ENCODE data around the gene FAS.
A peak's percentile ranks its signal among the peaks of the same experiment; 100 is the strongest.

Gene FAS

DNA sequence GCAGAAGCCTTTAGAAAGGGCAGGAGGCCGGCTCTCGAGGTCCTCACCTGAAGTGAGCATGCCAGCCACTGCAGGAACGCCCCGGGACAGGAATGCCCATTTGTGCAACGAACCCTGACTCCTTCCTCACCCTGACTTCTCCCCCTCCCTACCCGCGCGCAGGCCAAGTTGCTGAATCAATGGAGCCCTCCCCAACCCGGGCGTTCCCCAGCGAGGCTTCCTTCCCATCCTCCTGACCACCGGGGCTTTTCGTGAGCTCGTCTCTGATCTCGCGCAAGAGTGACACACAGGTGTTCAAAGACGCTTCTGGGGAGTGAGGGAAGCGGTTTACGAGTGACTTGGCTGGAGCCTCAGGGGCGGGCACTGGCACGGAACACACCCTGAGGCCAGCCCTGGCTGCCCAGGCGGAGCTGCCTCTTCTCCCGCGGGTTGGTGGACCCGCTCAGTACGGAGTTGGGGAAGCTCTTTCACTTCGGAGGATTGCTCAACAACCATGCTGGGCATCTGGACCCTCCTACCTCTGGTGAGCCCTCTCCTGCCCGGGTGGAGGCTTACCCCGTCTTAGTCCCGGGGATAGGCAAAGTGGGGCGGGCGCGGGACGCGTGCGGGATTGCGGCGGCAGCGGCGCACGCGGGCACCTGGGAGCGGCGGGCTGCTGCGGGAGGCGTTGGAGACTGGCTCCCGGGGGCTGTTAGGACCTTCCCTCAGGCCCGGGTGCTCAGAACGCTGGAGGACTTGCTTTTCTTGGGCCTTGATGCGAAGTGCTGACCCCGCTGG is at the start of gene FAS:
Gene FAS, plus strand, starts transcription at position 415 of the 777 bp plus-strand sequence. Its CDS starts 79 bp downstream, at position 494.
- peak; percentile 80 for DNase-seq (ENCODE audit: low spot score)

DNA sequence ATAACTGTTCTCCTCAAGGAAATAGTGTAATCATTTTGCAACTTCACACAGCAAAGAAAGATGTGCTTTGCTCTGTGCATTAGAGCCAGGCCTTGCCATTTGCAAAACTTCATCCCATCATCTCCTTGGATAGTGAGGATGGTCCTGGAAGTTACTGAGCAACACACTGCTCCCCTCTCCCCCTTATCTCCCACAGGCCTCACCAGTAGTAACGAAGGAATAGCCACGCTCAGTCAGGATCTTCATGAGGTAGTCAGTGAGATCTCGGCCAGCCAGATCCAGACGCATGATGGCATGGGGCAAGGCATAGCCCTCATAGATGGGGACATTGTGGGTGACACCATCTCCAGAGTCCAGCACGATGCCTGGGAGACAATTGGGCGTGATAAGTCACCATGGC is 49.6 kb upstream of the FAS start:
- DNase-seq (ENCODE audit: low spot score), result no peak

DNA sequence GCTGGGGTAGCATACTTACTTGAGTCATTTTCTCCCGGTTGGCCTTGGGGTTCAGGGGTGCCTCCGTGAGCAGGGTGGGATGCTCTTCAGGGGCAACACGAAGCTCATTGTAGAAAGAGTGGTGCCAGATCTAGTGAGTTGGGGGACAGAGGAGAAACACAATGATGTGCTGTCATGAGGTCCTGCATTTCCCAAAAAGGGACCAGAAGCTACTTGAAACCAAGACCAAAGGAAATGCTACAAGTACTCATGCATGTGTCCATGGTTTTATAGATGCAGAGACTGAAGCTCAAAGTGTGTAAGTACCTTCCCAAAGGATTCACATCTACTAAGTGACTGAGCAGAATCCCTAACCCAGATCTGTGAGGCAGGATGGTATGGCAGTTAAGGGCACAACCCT is 46.8 kb upstream of the FAS start:
- DNase-seq (ENCODE audit: low spot score), result no peak

DNA sequence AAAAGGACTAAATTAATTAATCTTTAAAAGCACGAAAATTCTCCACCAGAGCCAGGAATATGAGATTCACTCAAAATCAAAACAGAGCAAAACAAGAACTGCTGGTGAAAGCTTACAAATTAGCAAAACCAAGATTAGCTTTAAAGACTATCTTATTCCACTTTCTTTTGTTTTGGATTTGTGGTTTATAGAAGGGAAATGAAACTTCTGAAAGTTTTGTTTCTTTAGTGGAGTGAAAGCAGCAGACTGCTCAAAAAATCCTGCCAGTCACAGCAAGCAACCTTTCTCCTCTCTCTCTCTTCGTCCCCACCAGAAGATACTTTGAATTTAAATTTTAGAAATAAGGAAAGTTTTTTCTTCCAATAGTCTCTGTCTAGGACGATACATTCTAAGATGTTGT is 45.8 kb upstream of the FAS start:
- no peak for DNase-seq (ENCODE audit: low spot score)

DNA sequence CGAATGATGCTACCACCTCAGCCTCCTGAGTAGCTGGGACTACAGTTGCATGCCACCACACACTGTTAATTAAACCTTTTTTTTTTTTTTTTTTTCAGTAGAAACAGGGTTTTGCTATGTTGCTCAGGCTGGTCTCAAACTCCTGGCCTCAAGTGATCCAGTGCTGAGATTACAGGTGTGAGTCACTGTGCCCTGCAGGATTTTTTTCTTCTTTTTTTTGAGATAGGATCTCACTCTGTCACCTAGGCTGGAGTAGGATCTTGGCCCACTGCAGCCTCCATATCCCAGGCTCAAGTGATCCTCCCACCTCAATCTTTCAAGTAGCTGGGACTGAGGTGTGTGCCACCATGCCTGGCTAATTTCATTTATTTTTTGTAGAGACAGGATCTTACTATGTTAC is 44.4 kb upstream of the FAS start:
- DNase-seq (ENCODE audit: low spot score), result no peak

DNA sequence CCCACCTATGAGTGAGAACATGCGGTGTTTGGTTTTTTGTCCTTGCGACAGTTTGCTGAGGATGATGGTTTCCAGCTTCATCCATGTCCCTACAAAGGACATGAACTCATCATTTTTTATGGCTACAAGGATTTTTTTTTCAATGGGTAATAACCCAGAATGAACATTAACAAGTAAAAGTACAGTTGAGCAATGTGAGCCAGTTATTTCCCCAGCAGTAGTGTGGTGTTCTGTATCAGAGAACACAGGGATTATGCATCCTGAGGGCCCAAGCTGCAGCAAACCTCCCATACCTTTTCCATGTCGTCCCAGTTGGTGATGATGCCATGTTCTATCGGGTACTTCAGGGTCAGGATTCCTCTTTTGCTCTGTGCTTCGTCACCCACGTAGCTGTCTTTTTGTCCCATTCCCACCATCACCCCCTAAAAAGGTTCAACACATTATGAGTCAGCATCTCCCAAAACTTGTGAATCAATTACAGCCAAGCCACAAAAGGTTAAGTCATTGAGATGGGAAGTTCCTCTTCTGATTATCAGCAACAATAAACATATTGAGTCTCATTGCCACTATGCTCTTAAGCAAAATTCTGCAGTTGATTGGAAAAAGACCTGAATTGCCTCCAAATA is 43.5 kb upstream of the FAS start:
- DNase-seq (ENCODE audit: low spot score), result no peak

DNA sequence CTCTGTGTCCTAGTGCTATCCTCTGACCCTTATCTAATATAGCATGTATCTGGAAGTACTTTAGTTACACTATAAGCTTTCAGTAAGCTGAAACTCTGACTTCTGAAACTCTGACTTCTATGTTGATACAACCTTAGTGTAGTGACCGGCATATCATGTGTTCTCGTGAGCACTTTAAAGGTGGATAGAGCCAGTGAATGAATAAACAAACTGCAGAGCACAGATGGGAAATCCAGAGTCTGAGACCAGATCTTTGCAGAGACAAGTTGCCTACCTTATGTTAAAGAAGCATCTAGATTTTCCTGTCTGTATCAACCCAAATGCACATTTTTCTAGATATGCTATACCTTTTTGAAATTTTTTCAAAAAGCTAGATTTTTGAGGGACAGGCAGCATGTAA is 41.5 kb upstream of the FAS start:
- no peak for DNase-seq (ENCODE audit: low spot score)

DNA sequence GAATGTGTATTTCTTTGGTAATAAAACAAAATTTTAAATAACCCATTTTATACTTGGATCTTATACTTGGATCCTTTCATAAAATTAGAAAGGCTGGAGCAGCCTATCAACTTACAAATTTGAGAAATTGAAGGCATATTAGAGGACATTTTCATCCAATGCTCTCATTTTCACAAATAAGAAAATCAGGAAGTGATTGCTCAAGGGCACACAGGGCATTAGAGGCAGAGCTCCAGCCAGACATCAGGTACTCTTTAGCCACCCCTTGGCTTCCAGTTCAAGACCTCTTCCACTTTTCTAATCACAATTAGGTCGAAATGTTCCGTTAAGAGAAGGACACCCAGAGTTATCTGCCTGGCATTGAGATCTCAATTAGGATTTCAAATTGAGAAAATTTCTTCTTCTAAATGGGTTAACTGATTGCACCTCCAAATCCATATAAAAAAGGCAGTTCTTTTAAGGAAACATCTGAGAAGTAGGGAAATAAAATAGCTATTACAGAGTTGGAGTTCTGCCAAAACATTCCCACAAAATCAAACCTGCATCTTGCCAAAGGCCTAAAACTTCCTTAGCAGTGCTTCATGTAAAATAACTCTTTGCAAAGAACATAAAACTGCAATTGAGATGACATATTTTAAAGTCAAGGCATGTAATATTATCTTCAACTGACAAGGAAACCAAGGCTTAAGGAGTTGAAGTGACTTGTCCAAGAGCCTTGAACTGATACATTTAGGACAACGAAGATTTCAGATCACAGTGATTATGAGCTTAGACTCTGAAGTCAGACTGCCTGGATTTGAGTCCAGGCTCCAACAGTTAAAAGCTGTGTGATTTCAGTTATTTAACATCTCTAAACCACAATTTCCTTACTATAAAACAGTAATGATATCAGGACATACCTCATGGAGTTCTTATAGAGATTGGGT is 40.4 kb upstream of the FAS start:
- DNase-seq (ENCODE audit: low spot score), result no peak

DNA sequence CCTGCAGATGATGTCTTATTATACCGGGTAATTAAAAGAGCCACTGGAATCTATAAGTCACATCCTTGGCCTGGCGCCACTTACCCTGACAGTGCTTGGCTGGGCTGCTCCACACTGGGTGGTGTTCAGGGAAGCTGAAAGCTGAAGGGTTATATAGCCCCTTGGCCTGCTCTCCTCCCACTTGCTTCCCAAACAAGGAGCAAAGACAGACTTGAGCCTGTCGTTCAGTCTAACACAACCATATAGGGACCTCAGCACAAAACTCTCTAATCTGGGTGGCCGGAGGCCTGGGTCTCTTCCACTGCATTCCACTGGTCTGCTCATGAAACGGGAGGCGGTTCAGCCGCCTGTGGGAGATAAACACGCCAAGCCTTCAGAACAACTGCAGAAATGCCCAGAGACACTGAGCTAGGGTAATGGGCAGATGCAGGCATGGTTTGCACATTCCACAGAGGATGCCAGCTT is 37.9 kb upstream of the FAS start, which contains the start of gene ACTA2:
Gene ACTA2, minus strand, starts transcription at position 127 of the 465 bp plus-strand sequence. CDS start 3,843 bp downstream, outside the sequence.
- no peak for DNase-seq (ENCODE audit: low spot score)

DNA sequence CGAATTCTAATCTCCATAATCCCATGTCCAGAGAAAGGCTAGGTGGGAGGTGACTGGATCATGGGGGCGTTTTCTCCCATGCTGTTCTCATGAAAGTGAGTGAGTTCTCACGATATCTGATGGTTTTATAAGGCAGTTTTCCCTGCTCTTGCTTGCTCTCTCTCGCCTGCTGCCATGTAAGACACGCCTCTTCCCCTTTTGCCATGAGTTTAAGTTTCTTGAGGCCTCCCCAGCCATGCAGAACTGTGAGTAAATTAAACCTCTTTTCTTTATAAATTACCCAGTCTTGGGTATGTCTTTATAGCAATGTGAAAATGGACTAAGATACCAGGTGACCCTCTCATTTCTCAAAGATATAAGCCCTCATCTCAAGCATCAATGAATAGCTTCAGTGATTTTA is 36.9 kb upstream of the FAS start:
- DNase-seq (ENCODE audit: low spot score), result no peak

DNA sequence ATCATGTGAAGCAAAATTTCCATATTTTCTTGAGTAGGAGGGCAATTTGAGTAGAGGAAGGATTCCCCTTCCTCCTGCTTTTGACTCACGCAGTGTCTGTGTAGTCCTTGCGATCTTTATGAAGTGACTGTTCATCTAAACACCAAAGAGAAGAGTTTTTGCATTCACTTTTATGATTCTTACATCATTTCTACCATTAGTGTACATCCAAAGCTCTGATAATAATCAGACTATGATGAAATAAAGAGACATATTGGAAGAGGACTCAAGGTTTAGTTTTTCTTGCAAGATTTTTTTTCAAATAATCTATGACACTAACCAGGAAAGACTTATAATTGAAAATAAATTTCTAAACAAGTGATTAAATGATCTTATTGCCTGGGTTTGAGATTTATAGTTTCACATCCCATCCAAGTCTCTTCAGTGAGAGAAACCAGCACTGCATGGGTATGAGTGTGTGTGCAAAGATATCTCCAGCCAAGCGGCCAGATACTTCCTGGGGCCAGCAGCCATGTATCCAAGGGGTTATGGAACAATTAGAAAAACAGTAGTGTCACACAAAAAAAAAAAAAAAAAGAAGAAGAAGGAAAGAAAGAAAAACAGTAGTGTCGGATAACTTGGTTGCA is 36.0 kb upstream of the FAS start:
- DNase-seq (ENCODE audit: low spot score), result no peak

DNA sequence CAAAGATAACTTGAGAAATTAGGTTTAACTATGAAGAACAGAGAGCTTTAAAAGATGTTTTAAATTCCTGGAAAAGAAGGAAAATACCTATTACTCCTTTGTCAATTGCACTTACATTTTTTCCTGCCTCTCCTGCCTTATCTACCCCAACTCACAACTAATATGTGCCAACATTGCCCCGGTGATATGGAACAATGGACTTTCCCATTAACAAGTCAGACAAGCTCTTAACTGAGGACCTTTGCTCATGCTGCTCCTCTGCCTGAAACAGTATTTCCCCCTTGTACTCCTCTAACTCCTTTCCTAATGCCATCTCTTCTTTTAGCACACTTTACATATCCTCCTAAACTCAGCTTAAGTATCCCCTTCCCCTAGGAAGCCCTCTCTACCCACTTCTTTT is 33.2 kb upstream of the FAS start:
- DNase-seq (ENCODE audit: low spot score), result no peak

DNA sequence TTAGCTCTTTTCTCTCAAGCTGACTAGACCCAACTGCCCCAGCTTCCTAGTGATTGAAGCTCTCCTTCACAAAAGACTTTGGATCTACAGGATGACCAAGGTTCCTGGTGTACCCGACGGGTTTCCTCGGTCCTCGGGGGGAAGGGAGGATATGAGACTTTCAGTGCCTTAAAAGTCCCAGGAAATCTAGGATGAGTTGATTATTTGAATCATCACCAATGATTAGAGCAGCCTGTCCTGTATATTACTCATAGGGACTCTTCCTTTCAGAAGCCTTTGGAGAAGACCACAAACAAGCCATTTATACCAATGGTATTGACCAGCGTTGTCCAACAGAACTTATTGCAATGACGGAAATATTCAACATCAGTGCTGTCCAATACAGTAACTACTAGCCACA is 31.9 kb upstream of the FAS start:
- DNase-seq (ENCODE audit: low spot score), result no peak

DNA sequence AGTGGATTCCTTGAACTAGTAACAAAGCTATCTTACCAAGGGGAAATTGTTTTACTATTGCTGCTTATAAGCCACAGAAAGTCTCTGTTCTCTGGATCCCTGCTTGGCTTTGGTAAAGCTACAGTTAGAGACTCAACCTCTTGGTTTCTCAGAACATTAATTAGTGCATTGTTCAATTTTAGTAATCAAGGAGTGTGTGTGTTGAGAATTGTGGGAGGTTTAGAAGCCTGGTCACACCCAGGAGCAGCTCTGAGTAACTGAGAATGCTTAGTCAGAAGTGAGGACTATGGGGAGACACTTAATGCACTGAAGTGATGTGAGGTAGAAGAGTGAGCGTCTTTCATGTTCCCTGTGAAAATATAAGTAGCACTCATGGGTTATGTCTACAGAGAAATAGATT is 29.8 kb upstream of the FAS start:
- DNase-seq (ENCODE audit: low spot score), result no peak

DNA sequence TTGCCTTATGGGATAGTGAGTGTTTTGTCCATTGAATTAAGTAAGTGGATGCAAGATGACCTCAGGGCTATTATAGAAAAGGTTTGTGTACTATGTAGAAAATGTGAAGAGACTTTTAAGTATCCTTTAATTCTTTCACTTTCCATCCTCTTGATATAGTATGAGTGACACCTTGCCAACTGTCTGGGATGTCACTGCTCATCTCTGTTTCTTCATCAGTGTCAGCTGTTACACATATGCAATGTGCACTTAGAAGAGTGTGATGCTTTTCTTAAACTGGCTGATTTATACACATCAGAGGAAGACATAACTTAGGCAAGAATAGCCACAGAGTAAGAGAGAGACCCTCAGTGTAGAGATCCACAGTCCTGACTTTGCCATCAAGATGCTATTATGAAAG is 29.3 kb upstream of the FAS start:
- no peak for DNase-seq (ENCODE audit: low spot score)

DNA sequence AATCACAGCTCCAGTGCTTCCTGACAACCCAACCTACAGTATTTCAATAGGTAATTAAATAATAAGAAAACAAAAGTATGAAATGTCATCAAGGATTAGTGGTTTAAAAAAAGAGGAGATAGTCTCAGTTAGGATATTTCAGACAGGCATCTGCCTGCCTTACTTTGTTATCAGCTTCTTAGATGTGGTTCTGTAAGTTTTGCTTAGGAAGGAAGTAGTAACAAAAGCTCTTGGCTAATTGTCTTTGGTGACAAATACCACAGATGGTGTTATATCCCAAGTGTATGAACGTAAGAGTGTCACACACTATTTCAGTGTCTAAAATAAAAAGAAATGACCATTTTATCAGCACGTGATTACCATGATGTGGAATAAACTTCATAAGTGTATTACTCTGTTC is 28.3 kb upstream of the FAS start:
- DNase-seq (ENCODE audit: low spot score), result no peak

DNA sequence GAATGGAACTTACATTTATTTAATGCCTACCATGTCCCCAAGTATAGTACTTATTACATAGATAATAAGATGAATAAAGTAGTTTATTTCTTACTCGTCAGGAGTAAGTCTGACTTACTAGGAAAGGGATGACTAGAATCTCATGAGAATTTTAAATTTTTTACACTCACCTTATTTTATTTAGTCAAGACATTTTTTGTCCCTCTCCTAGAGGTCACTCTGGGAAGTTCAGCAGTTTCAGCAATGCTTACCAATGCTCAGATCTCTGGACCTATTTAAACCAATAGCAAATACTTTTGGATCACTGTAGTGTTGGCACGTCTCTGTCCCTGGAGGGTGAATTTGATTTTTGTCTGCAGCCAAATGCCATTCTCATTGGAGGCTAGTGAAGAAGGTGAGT is 27.3 kb upstream of the FAS start:
- DNase-seq (ENCODE audit: low spot score), result no peak

DNA sequence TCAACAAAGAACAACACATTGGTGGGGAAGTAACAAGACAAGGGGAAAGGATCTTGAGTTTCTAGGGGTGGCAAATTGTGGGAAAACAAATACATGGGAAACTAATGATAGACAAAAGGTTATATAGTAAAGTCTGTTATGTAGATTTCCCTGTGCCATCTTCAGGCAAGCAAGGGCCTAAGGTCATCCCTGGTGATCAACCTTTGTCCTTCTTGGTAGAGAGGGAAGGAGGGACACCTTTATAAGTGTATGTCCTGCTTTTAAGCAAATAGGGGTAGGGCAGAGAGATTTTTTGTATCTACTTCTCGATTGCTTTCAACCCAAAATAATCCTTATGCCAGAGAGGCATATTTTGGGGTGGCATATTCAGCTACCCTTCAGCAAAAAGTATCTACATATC is 26.2 kb upstream of the FAS start:
- no peak for DNase-seq (ENCODE audit: low spot score)

DNA sequence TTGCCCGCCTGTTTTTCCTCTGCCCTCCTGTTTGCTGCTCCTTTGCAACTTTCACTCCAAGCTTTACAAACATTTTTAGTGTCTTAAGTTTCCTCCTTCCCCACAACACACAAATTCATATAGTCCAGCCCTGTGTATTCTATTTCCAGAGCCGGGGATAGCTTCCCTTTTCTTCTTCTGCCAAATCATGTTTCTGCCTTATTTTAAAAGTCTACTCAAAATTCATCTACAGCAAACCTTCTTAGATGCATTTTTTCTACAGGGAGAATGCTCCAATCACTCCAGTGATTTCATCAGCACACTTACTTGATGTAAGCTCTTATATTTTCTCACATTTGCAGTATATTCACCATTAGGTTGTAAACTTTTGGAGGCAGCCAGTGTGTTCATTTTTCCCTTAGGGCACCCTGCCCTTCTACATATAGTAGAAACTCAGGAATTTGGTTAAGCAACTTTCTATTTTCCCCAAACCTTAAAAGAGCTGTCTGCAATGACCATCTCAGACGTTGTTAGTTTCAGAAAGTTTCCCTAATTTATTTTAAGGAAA is 25.7 kb upstream of the FAS start:
- DNase-seq (ENCODE audit: low spot score), result no peak

DNA sequence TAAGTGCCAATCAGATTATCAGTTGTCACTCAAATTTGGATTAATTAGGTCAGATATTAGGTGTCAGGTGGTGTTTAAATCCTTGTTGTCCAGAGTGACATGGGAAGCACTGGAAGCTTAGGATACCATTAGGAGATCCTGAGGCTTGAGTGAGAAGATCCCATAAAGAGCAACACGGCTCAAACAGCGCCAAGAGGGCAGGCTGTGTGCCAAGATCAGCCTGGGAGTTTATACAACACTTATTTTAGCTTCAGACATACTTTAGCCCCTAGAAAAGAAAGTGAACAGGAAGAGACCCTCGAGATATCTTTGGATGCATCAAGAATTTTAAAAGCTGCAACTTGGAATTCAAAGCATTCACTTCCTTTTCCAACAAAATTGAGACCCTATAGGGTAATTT is 23.8 kb upstream of the FAS start:
- DNase-seq (ENCODE audit: low spot score), result no peak

DNA sequence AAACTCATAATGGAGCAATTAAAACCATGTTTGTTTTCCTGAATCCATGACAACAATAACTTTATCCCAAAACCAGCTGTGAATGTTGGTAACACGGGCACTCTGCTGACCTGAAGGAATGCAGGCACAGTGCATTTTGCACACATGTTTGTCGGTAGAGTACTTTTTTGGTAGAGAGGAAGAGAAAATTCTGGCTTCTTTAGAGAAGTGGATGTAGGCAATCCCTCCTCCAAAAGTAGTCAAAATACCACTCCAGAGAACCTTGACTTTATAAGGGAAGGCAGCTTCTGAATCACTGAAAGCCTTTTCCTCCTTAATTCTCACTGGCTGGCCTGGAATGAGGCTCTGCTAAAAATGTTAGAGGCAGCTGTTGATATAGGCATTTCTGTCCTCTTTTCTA is 22.2 kb upstream of the FAS start:
- DNase-seq (ENCODE audit: low spot score), result no peak
